ENCODE data around the gene ZNF358.

The ZNF358 gene

GRCh38 chr19:7556696-7557315, 40.9 kb downstream of the ZNF358 start:
- TF ChIP-seq CTCF (IDR thresholded peaks at IDR 0.05; ENCODE audit: insufficient read depth, low read length, poor library complexity, severe bottlenecking): no peak
- no peak for DNase-seq (ENCODE audit: extremely low read depth, insufficient read length)
- H3K4me3 ChIP-seq (replicated peaks; ENCODE audit: low read depth, low read length): no peak overlapping the region
- H3K27me3 ChIP-seq (replicated peaks; ENCODE audit: control insufficient read depth, insufficient read depth, low read length): no peaks in the 10 kb centered on the region
- peaks cover 21% of the 10 kb centered on the region for H3K36me3 ChIP-seq (ENCODE audit: control insufficient read depth, insufficient read depth, low read length)

GRCh38 chr19:7558667-7559066, 42.8 kb downstream of the ZNF358 start:
- DNase-seq (ENCODE audit: extremely low read depth, insufficient read length): no peak
- TF ChIP-seq CTCF (IDR thresholded peaks at IDR 0.05; ENCODE audit: insufficient read depth, low read length, poor library complexity, severe bottlenecking): no peak
- Histone ChIP-seq H3K27me3 (replicated peaks; ENCODE audit: control insufficient read depth, insufficient read depth, low read length) (no peaks in the 10 kb centered on the region), H3K4me3 (replicated peaks; ENCODE audit: low read depth, low read length) (no peak overlapping the region), H3K36me3 (ENCODE audit: control insufficient read depth, insufficient read depth, low read length) (peaks cover 21% of the 10 kb centered on the region)

GRCh38 chr19:7559102-7559501, 43.2 kb downstream of the ZNF358 start:
- Histone ChIP-seq H3K4me3 (replicated peaks; ENCODE audit: low read depth, low read length) (no peak overlapping the region), H3K27me3 (replicated peaks; ENCODE audit: control insufficient read depth, insufficient read depth, low read length) (no peaks in the 10 kb centered on the region), H3K36me3 (ENCODE audit: control insufficient read depth, insufficient read depth, low read length) (peaks cover 21% of the 10 kb centered on the region)
- TF ChIP-seq CTCF (IDR thresholded peaks at IDR 0.05; ENCODE audit: insufficient read depth, low read length, poor library complexity, severe bottlenecking): no peak
- no peak for DNase-seq (ENCODE audit: extremely low read depth, insufficient read length)

- Histone ChIP-seq H3K36me3 (ENCODE audit: control insufficient read depth, insufficient read depth, low read length) (peaks cover 19% of the 10 kb centered on the region), H3K4me3 (replicated peaks; ENCODE audit: low read depth, low read length) (no peak overlapping the region), H3K27me3 (replicated peaks; ENCODE audit: control insufficient read depth, insufficient read depth, low read length) (no peaks in the 10 kb centered on the region)
- DNase-seq (ENCODE audit: extremely low read depth, insufficient read length): no peak
- TF ChIP-seq CTCF (IDR thresholded peaks at IDR 0.05; ENCODE audit: insufficient read depth, low read length, poor library complexity, severe bottlenecking): no peak
Measured at GRCh38 chr19:7560255-7560654, 44.4 kb downstream of the ZNF358 start.

- H3K27me3 ChIP-seq (replicated peaks; ENCODE audit: control insufficient read depth, insufficient read depth, low read length): no peaks in the 10 kb centered on the region
- no peak for TF ChIP-seq CTCF (IDR thresholded peaks at IDR 0.05; ENCODE audit: insufficient read depth, low read length, poor library complexity, severe bottlenecking)
- no peak for DNase-seq (ENCODE audit: extremely low read depth, insufficient read length)
- no peak overlapping the region for H3K4me3 ChIP-seq (replicated peaks; ENCODE audit: low read depth, low read length)
- peaks cover 15% of the 10 kb centered on the region for H3K36me3 ChIP-seq (ENCODE audit: control insufficient read depth, insufficient read depth, low read length)
Measured at GRCh38 chr19:7561325-7561724, 45.4 kb downstream of the ZNF358 start.

Measured in GM06990 (cell line).